ENCODE data around the gene KCNJ15. TPM values are rescaled to one million over a fixed set of nuclear protein-coding genes. Genes with fewer than 3 reads are reported as not detected.

Gene KCNJ15
- total RNA-seq, 1 experiment from 2014 or later = not detected

DNA sequence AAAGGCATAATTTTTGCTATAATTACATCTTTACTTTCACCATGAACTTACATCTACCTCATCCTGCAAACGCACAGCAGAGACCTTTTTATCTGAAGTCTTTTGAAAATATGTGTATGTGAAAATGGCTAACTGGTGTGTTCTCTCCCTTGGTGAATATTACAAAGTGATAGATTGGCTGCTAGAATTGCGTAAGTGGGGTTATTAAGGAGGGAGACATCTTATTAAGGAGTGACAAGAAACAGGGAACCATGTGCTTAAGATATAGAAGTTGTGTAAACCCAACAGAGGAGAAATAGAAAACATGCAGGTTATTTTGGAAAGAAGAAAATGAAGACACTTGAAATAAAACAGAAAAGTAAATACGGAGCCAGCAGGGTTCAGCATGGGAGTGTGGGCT is 7.8 kb downstream of the KCNJ15 start:
- CTCF ChIA-PET = no interaction called here
- Histone ChIP-seq H3K36me3 (ENCODE audit: control insufficient read depth, insufficient read depth, low read length) (no peaks in the 10 kb centered on the region), H3K9me3 (no peaks in the 10 kb centered on the region), H3K4me1 (no peaks in the 10 kb centered on the region), H3K27me3 (replicated peaks; ENCODE audit: control insufficient read depth, insufficient read depth, low read length) (no peaks in the 10 kb centered on the region), H3K4me3 (ENCODE audit: low read depth, low read length) (no peak overlapping the region)
- no peaks in the 10 kb centered on the region for H3K4me1 Mint-ChIP-seq (ENCODE audit: low read depth, unreplicated experiment)
- DNase-seq = no peak
- H3K9me3 Mint-ChIP-seq (ENCODE audit: unreplicated experiment) = no peaks in the 10 kb centered on the region
- H3K27me3 Mint-ChIP-seq (ENCODE audit: insufficient read depth, unreplicated experiment) = peaks cover 17% of the 10 kb centered on the region
- no peak overlapping the region for H3K4me3 Mint-ChIP-seq (ENCODE audit: unreplicated experiment)
- POLR2A ChIA-PET = no interaction called here
- no peaks in the 10 kb centered on the region for H3K36me3 Mint-ChIP-seq (ENCODE audit: insufficient read depth, unreplicated experiment)
- TF ChIP-seq, protein P1, sequence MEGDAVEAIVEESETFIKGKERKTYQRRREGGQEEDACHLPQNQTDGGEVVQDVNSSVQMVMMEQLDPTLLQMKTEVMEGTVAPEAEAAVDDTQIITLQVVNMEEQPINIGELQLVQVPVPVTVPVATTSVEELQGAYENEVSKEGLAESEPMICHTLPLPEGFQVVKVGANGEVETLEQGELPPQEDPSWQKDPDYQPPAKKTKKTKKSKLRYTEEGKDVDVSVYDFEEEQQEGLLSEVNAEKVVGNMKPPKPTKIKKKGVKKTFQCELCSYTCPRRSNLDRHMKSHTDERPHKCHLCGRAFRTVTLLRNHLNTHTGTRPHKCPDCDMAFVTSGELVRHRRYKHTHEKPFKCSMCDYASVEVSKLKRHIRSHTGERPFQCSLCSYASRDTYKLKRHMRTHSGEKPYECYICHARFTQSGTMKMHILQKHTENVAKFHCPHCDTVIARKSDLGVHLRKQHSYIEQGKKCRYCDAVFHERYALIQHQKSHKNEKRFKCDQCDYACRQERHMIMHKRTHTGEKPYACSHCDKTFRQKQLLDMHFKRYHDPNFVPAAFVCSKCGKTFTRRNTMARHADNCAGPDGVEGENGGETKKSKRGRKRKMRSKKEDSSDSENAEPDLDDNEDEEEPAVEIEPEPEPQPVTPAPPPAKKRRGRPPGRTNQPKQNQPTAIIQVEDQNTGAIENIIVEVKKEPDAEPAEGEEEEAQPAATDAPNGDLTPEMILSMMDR (IDR thresholded peaks at IDR 0.05; ENCODE audit: insufficient read depth in 1 of 2, low read depth in 1 of 2, low read length in 1 of 2, severe bottlenecking in 1 of 2, unreplicated experiment in 1 of 2) = no peak
- no peak overlapping the region for H3K27ac Mint-ChIP-seq (ENCODE audit: unreplicated experiment)
- intact Hi-C loops (cut with micrococcal nuclease; ENCODE audit: unreplicated experiment) = no loop called here
- BruUV-seq (replicated peaks) = no TSS peak

DNA sequence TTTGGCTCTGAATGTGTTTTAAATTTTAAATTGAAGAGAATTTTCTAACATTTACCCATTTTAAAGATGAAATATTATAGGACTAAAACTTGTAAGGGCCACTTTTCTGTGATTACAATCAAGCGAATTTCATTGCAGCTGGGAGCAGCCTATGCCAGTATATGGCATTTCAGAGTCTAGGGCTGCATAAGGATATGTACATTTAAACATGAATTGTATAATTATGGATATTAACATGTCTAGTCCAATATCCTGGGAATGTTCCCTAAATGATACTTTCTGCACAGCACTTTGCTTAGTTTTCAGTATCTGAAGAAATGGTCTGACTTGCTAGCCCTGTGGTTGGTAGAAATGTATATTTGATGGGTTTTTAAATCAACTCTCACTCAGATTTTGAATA is 8.4 kb downstream of the KCNJ15 start:
- no peak overlapping the region for H3K27ac Mint-ChIP-seq (ENCODE audit: unreplicated experiment)
- Histone ChIP-seq H3K36me3 (ENCODE audit: control insufficient read depth, insufficient read depth, low read length) (no peaks in the 10 kb centered on the region), H3K4me1 (no peaks in the 10 kb centered on the region), H3K9me3 (no peaks in the 10 kb centered on the region), H3K27me3 (replicated peaks; ENCODE audit: control insufficient read depth, insufficient read depth, low read length) (no peaks in the 10 kb centered on the region), H3K4me3 (ENCODE audit: low read depth, low read length) (no peak overlapping the region)
- H3K27me3 Mint-ChIP-seq (ENCODE audit: insufficient read depth, unreplicated experiment) = peaks cover 17% of the 10 kb centered on the region
- DNase-seq = no peak
- no peaks in the 10 kb centered on the region for H3K36me3 Mint-ChIP-seq (ENCODE audit: insufficient read depth, unreplicated experiment)
- ChIA-PET POLR2A (no interaction called here), CTCF (no interaction called here)
- no peaks in the 10 kb centered on the region for H3K9me3 Mint-ChIP-seq (ENCODE audit: unreplicated experiment)
- TF ChIP-seq, protein P1 (IDR thresholded peaks at IDR 0.05; ENCODE audit: insufficient read depth in 1 of 2, low read depth in 1 of 2, low read length in 1 of 2, severe bottlenecking in 1 of 2, unreplicated experiment in 1 of 2) = no peak
- no peak overlapping the region for H3K4me3 Mint-ChIP-seq (ENCODE audit: unreplicated experiment)
- intact Hi-C loops (cut with micrococcal nuclease; ENCODE audit: unreplicated experiment) = no loop called here
- H3K4me1 Mint-ChIP-seq (ENCODE audit: low read depth, unreplicated experiment) = no peaks in the 10 kb centered on the region
- no TSS peak for BruUV-seq (replicated peaks)

DNA sequence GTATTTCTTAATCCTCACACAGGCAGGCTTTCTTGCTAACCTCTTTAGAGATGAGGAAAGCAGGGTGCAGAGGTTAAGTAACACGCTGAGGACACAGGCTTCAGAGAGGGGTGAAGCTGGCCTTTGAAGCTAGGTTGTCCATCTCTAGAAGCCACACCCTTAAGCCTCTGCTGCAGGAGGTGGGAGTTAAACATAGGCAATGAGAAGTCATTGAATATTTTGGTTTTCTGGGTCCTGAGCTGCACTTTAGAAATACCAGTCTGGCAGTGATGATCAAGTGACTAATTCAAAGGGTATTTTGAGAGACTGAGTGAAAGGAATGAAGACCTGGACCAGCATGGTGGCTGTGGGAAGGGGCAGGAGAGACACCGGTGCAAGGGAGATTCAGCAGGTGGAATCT is 9.9 kb downstream of the KCNJ15 start:
- CTCF ChIA-PET = no interaction called here
- no peak for DNase-seq
- Mint-ChIP-seq H3K4me1 (ENCODE audit: low read depth, unreplicated experiment) (no peaks in the 10 kb centered on the region), H3K27ac (ENCODE audit: unreplicated experiment) (no peak overlapping the region), H3K27me3 (ENCODE audit: insufficient read depth, unreplicated experiment) (peaks cover 17% of the 10 kb centered on the region), H3K4me3 (ENCODE audit: unreplicated experiment) (no peak overlapping the region), H3K9me3 (ENCODE audit: unreplicated experiment) (no peaks in the 10 kb centered on the region), H3K36me3 (ENCODE audit: insufficient read depth, unreplicated experiment) (no peaks in the 10 kb centered on the region)
- POLR2A ChIA-PET = no interaction called here
- no peaks in the 10 kb centered on the region for H3K4me1 ChIP-seq
- no peaks in the 10 kb centered on the region for H3K9me3 ChIP-seq
- H3K27me3 ChIP-seq (replicated peaks; ENCODE audit: control insufficient read depth, insufficient read depth, low read length) = no peaks in the 10 kb centered on the region
- H3K4me3 ChIP-seq (ENCODE audit: low read depth, low read length) = no peak overlapping the region
- no peaks in the 10 kb centered on the region for H3K36me3 ChIP-seq (ENCODE audit: control insufficient read depth, insufficient read depth, low read length)
- intact Hi-C loops (cut with micrococcal nuclease; ENCODE audit: unreplicated experiment) = no loop called here
- BruUV-seq (replicated peaks) = no TSS peak
- TF ChIP-seq, protein P1 (IDR thresholded peaks at IDR 0.05; ENCODE audit: insufficient read depth in 1 of 2, low read depth in 1 of 2, low read length in 1 of 2, severe bottlenecking in 1 of 2, unreplicated experiment in 1 of 2) = no peak
